Caco-2 (cell line): Measurements from ENCODE around the gene FBXL20. TPM values are rescaled to one million over a fixed set of nuclear protein-coding genes. Genes with fewer than 3 reads are reported as not detected.
"Not testable (repeated sequence)": the region's sequence is repeated elsewhere in the genome, so short reads cannot be mapped to it uniquely, and the experiment has no call there.

Experiments used
- BruUV-seq: library from RNA; stranded (reverse); fragments of 400-500 nt; replicated peaks from 2 replicates; lab custom pipeline; 2021; lab: Mats Ljungman, UMichigan
- CTCF ChIA-PET: fragments of 300-600 bp; sonication (Branson Sonifier 250); formaldehyde crosslinking; loops from one replicate; lab custom pipeline; 2022; ENCODE audit warnings: antibody characterized with exemption; lab: Charles Lee
- POLR2A ChIA-PET: fragments of 300-600 bp; sonication (Branson Sonifier 250); formaldehyde crosslinking; loops from one replicate; lab custom pipeline; 2022; ENCODE audit warnings: antibody characterized with exemption; lab: Charles Lee
- DNase-seq, 2 experiments: peaks; one replicate each; pipeline versions ENCODE4 v3.0.0 to v3.0.0-alpha.2; 2020 to 2022
- H3K27me3 ChIP-seq: replicated peaks from 2 replicates; pipeline ENCODE4 v1.6.0; 2011; ENCODE audit warnings: low read length; ENCODE audit not compliant: control insufficient read depth, insufficient read depth
- H3K36me3 ChIP-seq: 2 replicates; pipeline ENCODE4 v1.5.1; 2011; ENCODE audit warnings: low read length; ENCODE audit not compliant: control insufficient read depth, insufficient read depth
- H3K4me1 ChIP-seq: fragments of 250-450 bp; sonication (Bioruptor Pico); 2 replicates; pipeline ENCODE4 v1.5.1; 2020; ENCODE audit warnings: mild to moderate bottlenecking
- H3K4me3 ChIP-seq: 2 replicates; pipeline ENCODE4 v1.5.1; 2011; ENCODE audit warnings: low read depth, mild to moderate bottlenecking, control low read depth, low read length
- H3K9me3 ChIP-seq: fragments of 250-450 bp; sonication (Bioruptor Pico); 2 replicates; pipeline ENCODE4 v1.5.1; 2020; ENCODE audit warnings: mild to moderate bottlenecking, moderate library complexity
- H3K27ac Mint-ChIP-seq: one replicate; pipeline ENCODE4 v1.8.0; 2022; ENCODE audit warnings: mixed read lengths; ENCODE audit not compliant: unreplicated experiment
- H3K27me3 Mint-ChIP-seq: one replicate; pipeline ENCODE4 v1.8.0; 2022; ENCODE audit warnings: mixed read lengths; ENCODE audit not compliant: insufficient read depth, unreplicated experiment
- H3K36me3 Mint-ChIP-seq: one replicate; pipeline ENCODE4 v1.8.0; 2022; ENCODE audit warnings: mild to moderate bottlenecking, mixed read lengths; ENCODE audit not compliant: insufficient read depth, unreplicated experiment
- H3K4me1 Mint-ChIP-seq: one replicate; pipeline ENCODE4 v1.8.0; 2022; ENCODE audit warnings: low read depth, mixed read lengths; ENCODE audit not compliant: unreplicated experiment
- H3K4me3 Mint-ChIP-seq: one replicate; pipeline ENCODE4 v1.8.0; 2022; ENCODE audit warnings: mild to moderate bottlenecking, moderate library complexity, mixed read lengths; ENCODE audit not compliant: unreplicated experiment
- H3K9me3 Mint-ChIP-seq: one replicate; pipeline ENCODE4 v1.8.0; 2022; ENCODE audit warnings: mixed read lengths; ENCODE audit not compliant: unreplicated experiment
- CTCF ChIP-seq, 2 experiments: fragments of 200-600 bp in 1 of 2; IDR thresholded peaks; 1 replicate in 1 of 2; 2 replicates in 1 of 2; pipeline versions ENCODE4 v1.5.1 to v1.8.0; 2011 to 2022; ENCODE audit warnings: antibody characterized with exemption in 1 of 2, control low read depth in 1 of 2, inconsistent platforms in 1 of 2, low read depth in 1 of 2, low read length in 1 of 2, mild to moderate bottlenecking in 1 of 2, moderate library complexity in 1 of 2; ENCODE audit not compliant: insufficient read depth in 1 of 2, severe bottlenecking in 1 of 2, unreplicated experiment in 1 of 2
- intact Hi-C: fragments of 100-400 bp; cut with micrococcal nuclease; formaldehyde crosslinking; loops from one replicate; pipeline ENCODE4 v1.10.0; 2022; ENCODE audit not compliant: unreplicated experiment
- total RNA-seq: library from RNA; stranded (reverse); gene quantifications from 2 replicates; pipeline ENCODE4 v1.2.3, GENCODE V29; 2022

FBXL20 gene
- total RNA-seq, 1 experiment from 2014 or later, result 12.6 TPM

- CTCF ChIA-PET, result no interaction called here
- TF ChIP-seq CTCF (IDR thresholded peaks at IDR 0.05; ENCODE audit: insufficient read depth in 1 of 2, low read depth in 1 of 2, low read length in 1 of 2, severe bottlenecking in 1 of 2, unreplicated experiment in 1 of 2), result no peak
Observed at GRCh38 chr17:39251997-39252396, 149.4 kb downstream of the FBXL20 start.

GRCh38 chr17:39250076-39250475, 151.3 kb downstream of the FBXL20 start:
- H3K27ac Mint-ChIP-seq, intact Hi-C loops, H3K9me3 Mint-ChIP-seq, H3K4me3 ChIP-seq, DNase-seq, H3K27me3 Mint-ChIP-seq, H3K4me1 ChIP-seq, H3K4me1 Mint-ChIP-seq, H3K36me3 ChIP-seq, BruUV-seq, H3K4me3 Mint-ChIP-seq, H3K27me3 ChIP-seq, H3K9me3 ChIP-seq, H3K36me3 Mint-ChIP-seq: not testable (repeated sequence)
- POLR2A ChIA-PET, result interaction anchor here (0.5 kb wide), 1 partner anchor 79 kb away, joined by 8 read pairs; no protein-coding TSS in a partner anchor
- CTCF ChIA-PET, result interaction anchor here (1.7 to 7.1 kb wide), 2 partner anchors 15 to 43 kb away, joined by 5 to 123 read pairs; no protein-coding TSS in a partner anchor

More at GRCh38 chr17:39251997-39252396, 149.4 kb downstream of the FBXL20 start:
- H3K9me3 ChIP-seq, result no peaks in the 10 kb centered on the region
- H3K36me3 ChIP-seq, result no peaks in the 10 kb centered on the region; the same call in 1 of the 2 replicates
- POLR2A ChIA-PET, result no interaction called here
- Mint-ChIP-seq H3K27me3 (no peaks in the 10 kb centered on the region), H3K27ac (no peak overlapping the region), H3K9me3 (no peaks in the 10 kb centered on the region), H3K36me3 (peaks cover 4% of the 10 kb centered on the region), H3K4me3 (no peak overlapping the region), H3K4me1 (peaks cover 9% of the 10 kb centered on the region)
- no TSS peak for BruUV-seq
- DNase-seq, result no peak
- intact Hi-C loops, result no loop called here
- no peaks in the 10 kb centered on the region for H3K27me3 ChIP-seq
- H3K4me3 ChIP-seq, result no peak overlapping the region
- peaks cover 7% of the 10 kb centered on the region; the same call in 1 of the 2 replicates for H3K4me1 ChIP-seq

- Histone ChIP-seq H3K36me3 (no peaks in the 10 kb centered on the region; the same call in 1 of the 2 replicates), H3K4me1 (no peaks in the 10 kb centered on the region), H3K9me3 (no peaks in the 10 kb centered on the region), H3K4me3 (no peak overlapping the region), H3K27me3 (no peaks in the 10 kb centered on the region)
- intact Hi-C loops, result no loop called here
- BruUV-seq, result no TSS peak
- H3K27me3 Mint-ChIP-seq, result no peaks in the 10 kb centered on the region
- no peak overlapping the region for H3K27ac Mint-ChIP-seq
- ChIA-PET POLR2A (no interaction called here), CTCF (interaction anchor here (0.7 to 7.1 kb wide), 2 partner anchors 40 to 170 kb away, joined by 3 to 123 read pairs; no protein-coding TSS in a partner anchor)
- no peaks in the 10 kb centered on the region for H3K9me3 Mint-ChIP-seq
- no peaks in the 10 kb centered on the region for H3K36me3 Mint-ChIP-seq
- H3K4me3 Mint-ChIP-seq, result no peak overlapping the region
- TF ChIP-seq CTCF (IDR thresholded peaks at IDR 0.05; ENCODE audit: insufficient read depth in 1 of 2, low read depth in 1 of 2, low read length in 1 of 2, severe bottlenecking in 1 of 2, unreplicated experiment in 1 of 2), result peak; percentile 31 to 33
- no peak for DNase-seq
- no peaks in the 10 kb centered on the region for H3K4me1 Mint-ChIP-seq
Observed at GRCh38 chr17:39246274-39246673, 155.2 kb downstream of the FBXL20 start.
